ENCODE data around the gene CRYBG1. TPM values are rescaled to one million over a fixed set of nuclear protein-coding genes. Genes with fewer than 3 reads are reported as not detected.
"Not testable (repeated sequence)": the region's sequence is repeated elsewhere in the genome, so short reads cannot be mapped to it uniquely, and the experiment has no call there.

CRYBG1 gene
- total RNA-seq, 1 donor from 2014 or later = 27.5 TPM

GRCh38 chr6:106380407-106380806, 19.9 kb downstream of the CRYBG1 start:
- Mint-ChIP-seq H3K27me3 (ENCODE audit: low read depth) (peaks cover 7% of the 10 kb centered on the region), H3K9me3 (no peaks in the 10 kb centered on the region), H3K36me3 (ENCODE audit: low read depth) (no peaks in the 10 kb centered on the region), H3K4me1 (ENCODE audit: low read depth) (peaks cover 12% of the 10 kb centered on the region), H3K27ac (no peak overlapping the region), H3K4me3 (ENCODE audit: low read depth) (no peak overlapping the region)
- intact Hi-C loops (cut with micrococcal nuclease) = no loop called here
- no peak for DNase-seq (ENCODE audit: low spot score)

GRCh38 chr6:106381223-106381622, 20.7 kb downstream of the CRYBG1 start:
- DNase-seq (ENCODE audit: low spot score) = no peak
- intact Hi-C loops (cut with micrococcal nuclease) = no loop called here
- Mint-ChIP-seq H3K4me1 (ENCODE audit: low read depth) (peaks cover 12% of the 10 kb centered on the region), H3K9me3 (no peaks in the 10 kb centered on the region), H3K4me3 (ENCODE audit: low read depth) (no peak overlapping the region), H3K36me3 (ENCODE audit: low read depth) (no peaks in the 10 kb centered on the region), H3K27ac (no peak overlapping the region), H3K27me3 (ENCODE audit: low read depth) (peaks cover 8% of the 10 kb centered on the region)

GRCh38 chr6:106381881-106382280, 21.4 kb downstream of the CRYBG1 start:
- peaks cover 10% of the 10 kb centered on the region for H3K4me1 Mint-ChIP-seq (ENCODE audit: low read depth)
- H3K27ac Mint-ChIP-seq = no peak overlapping the region
- H3K36me3 Mint-ChIP-seq (ENCODE audit: low read depth) = no peaks in the 10 kb centered on the region
- no peaks in the 10 kb centered on the region for H3K9me3 Mint-ChIP-seq
- intact Hi-C loops (cut with micrococcal nuclease) = no loop called here
- no peak for DNase-seq (ENCODE audit: low spot score)
- H3K4me3 Mint-ChIP-seq (ENCODE audit: low read depth) = no peak overlapping the region
- peaks cover 8% of the 10 kb centered on the region for H3K27me3 Mint-ChIP-seq (ENCODE audit: low read depth)

GRCh38 chr6:106383573-106383972, 23.1 kb downstream of the CRYBG1 start:
- no peak overlapping the region for H3K27ac Mint-ChIP-seq
- H3K36me3 Mint-ChIP-seq (ENCODE audit: low read depth) = no peaks in the 10 kb centered on the region
- intact Hi-C loops (cut with micrococcal nuclease) = no loop called here
- H3K4me3 Mint-ChIP-seq (ENCODE audit: low read depth) = no peak overlapping the region
- H3K9me3 Mint-ChIP-seq = no peaks in the 10 kb centered on the region
- peaks cover 6% of the 10 kb centered on the region for H3K4me1 Mint-ChIP-seq (ENCODE audit: low read depth)
- no peak for DNase-seq (ENCODE audit: low spot score)
- H3K27me3 Mint-ChIP-seq (ENCODE audit: low read depth) = peaks cover 13% of the 10 kb centered on the region

GRCh38 chr6:106385530-106385929, 25.0 kb downstream of the CRYBG1 start:
- peaks cover 15% of the 10 kb centered on the region for H3K27me3 Mint-ChIP-seq (ENCODE audit: low read depth)
- DNase-seq (ENCODE audit: low spot score) = no peak
- no peak overlapping the region for H3K4me3 Mint-ChIP-seq (ENCODE audit: low read depth)
- H3K9me3 Mint-ChIP-seq = no peaks in the 10 kb centered on the region
- H3K4me1 Mint-ChIP-seq (ENCODE audit: low read depth) = peaks cover 6% of the 10 kb centered on the region
- intact Hi-C loops (cut with micrococcal nuclease) = no loop called here
- no peak overlapping the region for H3K27ac Mint-ChIP-seq
- no peaks in the 10 kb centered on the region for H3K36me3 Mint-ChIP-seq (ENCODE audit: low read depth)

- intact Hi-C loops (cut with micrococcal nuclease) = no loop called here
- no peak for DNase-seq (ENCODE audit: low spot score)
- no peaks in the 10 kb centered on the region for H3K4me1 Mint-ChIP-seq (ENCODE audit: low read depth)
- H3K36me3 Mint-ChIP-seq (ENCODE audit: low read depth) = no peaks in the 10 kb centered on the region
- H3K4me3 Mint-ChIP-seq (ENCODE audit: low read depth) = no peak overlapping the region
- H3K27me3 Mint-ChIP-seq (ENCODE audit: low read depth) = peaks cover 19% of the 10 kb centered on the region
- H3K27ac Mint-ChIP-seq = no peak overlapping the region
- no peaks in the 10 kb centered on the region for H3K9me3 Mint-ChIP-seq
Observed at GRCh38 chr6:106387875-106388274, 27.4 kb downstream of the CRYBG1 start.

GRCh38 chr6:106390088-106390487, 29.6 kb downstream of the CRYBG1 start:
- H3K27ac Mint-ChIP-seq = no peak overlapping the region
- H3K36me3 Mint-ChIP-seq (ENCODE audit: low read depth) = no peaks in the 10 kb centered on the region
- H3K27me3 Mint-ChIP-seq (ENCODE audit: low read depth) = peaks cover 25% of the 10 kb centered on the region
- intact Hi-C loops (cut with micrococcal nuclease) = no loop called here
- H3K4me1 Mint-ChIP-seq (ENCODE audit: low read depth) = no peaks in the 10 kb centered on the region
- H3K9me3 Mint-ChIP-seq = no peaks in the 10 kb centered on the region
- DNase-seq (ENCODE audit: low spot score) = no peak
- H3K4me3 Mint-ChIP-seq (ENCODE audit: low read depth) = no peak overlapping the region

GRCh38 chr6:106396426-106397220, 36.1 kb downstream of the CRYBG1 start:
- H3K36me3 Mint-ChIP-seq (ENCODE audit: low read depth) = no peaks in the 10 kb centered on the region
- H3K27me3 Mint-ChIP-seq (ENCODE audit: low read depth) = peaks cover 28% of the 10 kb centered on the region
- H3K4me3 Mint-ChIP-seq (ENCODE audit: low read depth) = no peak overlapping the region
- intact Hi-C loops (cut with micrococcal nuclease) = no loop called here
- no peak for DNase-seq (ENCODE audit: low spot score)
- no peaks in the 10 kb centered on the region for H3K4me1 Mint-ChIP-seq (ENCODE audit: low read depth)
- H3K27ac Mint-ChIP-seq = no peak overlapping the region
- H3K9me3 Mint-ChIP-seq = no peaks in the 10 kb centered on the region

- DNase-seq (ENCODE audit: low spot score) = no peak
- H3K36me3 Mint-ChIP-seq (ENCODE audit: low read depth) = no peaks in the 10 kb centered on the region
- no peaks in the 10 kb centered on the region for H3K4me1 Mint-ChIP-seq (ENCODE audit: low read depth)
- intact Hi-C loops (cut with micrococcal nuclease) = no loop called here
- no peaks in the 10 kb centered on the region for H3K9me3 Mint-ChIP-seq
- H3K27me3 Mint-ChIP-seq (ENCODE audit: low read depth) = peaks cover 22% of the 10 kb centered on the region
- no peak overlapping the region for H3K4me3 Mint-ChIP-seq (ENCODE audit: low read depth)
- H3K27ac Mint-ChIP-seq = no peak overlapping the region
Observed at GRCh38 chr6:106397431-106397830, 36.9 kb downstream of the CRYBG1 start.

GRCh38 chr6:106398621-106399020, 38.1 kb downstream of the CRYBG1 start:
- Mint-ChIP-seq H3K27me3 (ENCODE audit: low read depth) (peaks cover 22% of the 10 kb centered on the region), H3K27ac (no peak overlapping the region), H3K4me1 (ENCODE audit: low read depth) (no peaks in the 10 kb centered on the region), H3K9me3 (peaks cover 4% of the 10 kb centered on the region), H3K36me3 (ENCODE audit: low read depth) (no peaks in the 10 kb centered on the region), H3K4me3 (ENCODE audit: low read depth) (no peak overlapping the region)
- intact Hi-C loops (cut with micrococcal nuclease) = no loop called here
- no peak for DNase-seq (ENCODE audit: low spot score)

GRCh38 chr6:106405044-106405443, 44.5 kb downstream of the CRYBG1 start:
- not testable (repeated sequence) for H3K4me3 Mint-ChIP-seq (ENCODE audit: low read depth); H3K36me3 Mint-ChIP-seq (ENCODE audit: low read depth)
- H3K27me3 Mint-ChIP-seq (ENCODE audit: low read depth) = peaks cover 33% of the 10 kb centered on the region

GRCh38 chr6:106411056-106411455, 50.5 kb downstream of the CRYBG1 start:
- H3K27me3 Mint-ChIP-seq (ENCODE audit: low read depth) = peaks cover 41% of the 10 kb centered on the region
- H3K36me3 Mint-ChIP-seq (ENCODE audit: low read depth) = no peaks in the 10 kb centered on the region
- no peak overlapping the region for H3K27ac Mint-ChIP-seq
- H3K4me3 Mint-ChIP-seq (ENCODE audit: low read depth) = no peak overlapping the region
- DNase-seq (ENCODE audit: low spot score) = no peak
- H3K9me3 Mint-ChIP-seq = peaks cover 10% of the 10 kb centered on the region
- intact Hi-C loops (cut with micrococcal nuclease) = no loop called here
- H3K4me1 Mint-ChIP-seq (ENCODE audit: low read depth) = no peaks in the 10 kb centered on the region

More at GRCh38 chr6:106405044-106405443, 44.5 kb downstream of the CRYBG1 start:
- DNase-seq (ENCODE audit: low spot score); intact Hi-C loops (cut with micrococcal nuclease); H3K27ac Mint-ChIP-seq; H3K4me1 Mint-ChIP-seq (ENCODE audit: low read depth): not testable (repeated sequence)
- H3K9me3 Mint-ChIP-seq = peaks cover 14% of the 10 kb centered on the region

GRCh38 chr6:106411643-106412200, 51.2 kb downstream of the CRYBG1 start:
- no peak for DNase-seq (ENCODE audit: low spot score)
- Mint-ChIP-seq H3K4me3 (ENCODE audit: low read depth) (no peak overlapping the region), H3K27ac (no peak overlapping the region), H3K4me1 (ENCODE audit: low read depth) (no peaks in the 10 kb centered on the region), H3K9me3 (peaks cover 10% of the 10 kb centered on the region), H3K36me3 (ENCODE audit: low read depth) (no peaks in the 10 kb centered on the region), H3K27me3 (ENCODE audit: low read depth) (peaks cover 43% of the 10 kb centered on the region)
- intact Hi-C loops (cut with micrococcal nuclease) = no loop called here

Measured in activated T-helper 2 cell treated with anti-CD3 and anti-CD28 coated beads, Interferon-gamma antibody, Interleukin-2, Interleukin-4, amounts not matched to agents 10 μg/mL and 5 μg/mL and 100 μg/mL, durations not matched to agents 14 hours and 24 hours and 36 hours (primary cell).